Endothelial cell of umbilical vein (primary cell): ENCODE data around the gene GFRA3. TPM values are rescaled to one million over a fixed set of nuclear protein-coding genes. Genes with fewer than 3 reads are reported as not detected.

Source experiments
- BruUV-seq: library from RNA; stranded (reverse); fragments of 400-500 nt; replicated peaks from 2 replicates; lab custom pipeline; 2021; lab: Mats Ljungman, UMichigan
- CTCF ChIA-PET: fragments of 300-600, 350-600 bp; sonication (Branson Sonifier 250); formaldehyde crosslinking; loops from one replicate; lab custom pipeline; 2021; ENCODE audit warnings: antibody characterized with exemption, inconsistent platforms; lab: Charles Lee
- POLR2A ChIA-PET: fragments of 300-600, 350-600 bp; sonication (Branson Sonifier 250); formaldehyde crosslinking; loops from one replicate; lab custom pipeline; 2021; ENCODE audit warnings: antibody characterized with exemption, inconsistent platforms; lab: Charles Lee
- DNase-seq: peaks from one replicate; pipeline ENCODE4 v3.0.0-alpha.2; 2011; ENCODE audit warnings: low read depth, low spot score
- FAIRE-seq: peaks from 2 replicates; lab custom pipeline; 2011; peaks lifted over from hg19 to GRCh38; lab: Jason Lieb, UNC
- H2AFZ ChIP-seq: 2 replicates; pipeline ENCODE4 v1.6.0; 2012; ENCODE audit warnings: low read depth, low read length, control low read depth, inconsistent platforms
- H3K27ac ChIP-seq: 2 replicates; pipeline ENCODE4 v1.5.1; 2011; ENCODE audit warnings: low read depth, mild to moderate bottlenecking, control low read depth, low read length, moderate library complexity; ENCODE audit not compliant: insufficient read depth
- H3K27me3 ChIP-seq, 2 experiments: 2 replicates each; pipeline versions ENCODE4 v1.6.0 to v1.6.1; 2011; ENCODE audit warnings: low read length in 2 of 2, mixed read lengths in 1 of 2; ENCODE audit not compliant: control insufficient read depth in 2 of 2, insufficient read depth in 2 of 2
- H3K36me3 ChIP-seq, 2 experiments: 2 replicates in 1 of 2; 3 replicates in 1 of 2; pipeline ENCODE4 v1.5.1; 2011; ENCODE audit warnings: low read length in 2 of 2, mild to moderate bottlenecking in 1 of 2, moderate library complexity in 1 of 2; ENCODE audit not compliant: control insufficient read depth in 2 of 2, insufficient read depth in 2 of 2; ENCODE audit errors: extremely low read depth in 1 of 2
- H3K4me1 ChIP-seq: 3 replicates; pipeline ENCODE4 v1.5.1; 2011; ENCODE audit warnings: mild to moderate bottlenecking, low read length; ENCODE audit not compliant: control insufficient read depth, insufficient read depth; ENCODE audit errors: extremely low read depth
- H3K4me2 ChIP-seq: 2 replicates; pipeline ENCODE4 v1.6.1; 2011; ENCODE audit warnings: low read length, control low read depth, mixed read lengths; ENCODE audit not compliant: insufficient read depth
- H3K4me3 ChIP-seq, 3 experiments: fragments of 200-600 bp in 1 of 3; sonication (generic), shearing (Covaris generic) in 1 of 3; replicated peaks in 1 of 3; 2 replicates each; pipeline ENCODE4 v1.5.1; 2011 to 2016; ENCODE audit warnings: control low read depth in 3 of 3, low read length in 3 of 3, mild to moderate bottlenecking in 2 of 3, inconsistent platforms in 1 of 3, low read depth in 1 of 3, moderate library complexity in 1 of 3; ENCODE audit not compliant: insufficient read depth in 1 of 3
- H3K79me2 ChIP-seq: 2 replicates; pipeline ENCODE4 v1.6.0; 2012; ENCODE audit warnings: low read length, inconsistent platforms; ENCODE audit not compliant: control insufficient read depth, insufficient read depth
- H3K9ac ChIP-seq: replicated peaks from 2 replicates; pipeline ENCODE3; 2011; ENCODE audit warnings: low read length, control low read depth; ENCODE audit not compliant: insufficient read depth; ENCODE audit errors: extremely low read depth
- H3K9me1 ChIP-seq: replicated peaks from 3 replicates; pipeline ENCODE4 v1.6.0; 2011; ENCODE audit warnings: mild to moderate bottlenecking, low read length; ENCODE audit not compliant: control insufficient read depth, insufficient read depth; ENCODE audit errors: extremely low read depth
- H3K9me3 ChIP-seq: replicated peaks from 2 replicates; pipeline ENCODE4 v1.5.1; 2012; ENCODE audit warnings: low read length, inconsistent platforms; ENCODE audit not compliant: control insufficient read depth, insufficient read depth
- H4K20me1 ChIP-seq: replicated peaks from 2 replicates; pipeline ENCODE3; 2011; ENCODE audit warnings: mild to moderate bottlenecking, low read length; ENCODE audit not compliant: control insufficient read depth, insufficient read depth; ENCODE audit errors: extremely low read depth
- CTCF ChIP-seq, 2 donors: IDR thresholded peaks; 1 replicate in 1 of 2; 2 replicates in 1 of 2; pipeline ENCODE4 v1.5.1; 2011; ENCODE audit warnings: low read length in 2 of 2, mild to moderate bottlenecking in 2 of 2, moderate library complexity in 2 of 2, control low read depth in 1 of 2, inconsistent platforms in 1 of 2, low read depth in 1 of 2; ENCODE audit not compliant: insufficient read depth in 1 of 2; ENCODE audit errors: extremely low read depth in 1 of 2
- EZH2 ChIP-seq: IDR thresholded peaks from 2 replicates; pipeline ENCODE4 v1.6.1; 2012; ENCODE audit warnings: borderline replicate concordance, low read depth, mild to moderate bottlenecking, moderate library complexity, low read length, inconsistent platforms; ENCODE audit not compliant: severe bottlenecking
- FOS ChIP-seq: IDR thresholded peaks from 2 replicates; pipeline ENCODE4 v1.6.1; 2011; ENCODE audit warnings: mild to moderate bottlenecking, low read length, moderate library complexity, borderline replicate concordance; ENCODE audit not compliant: insufficient read depth
- GATA2 ChIP-seq: IDR thresholded peaks from 2 replicates; pipeline ENCODE4 v1.7.0; 2011; ENCODE audit warnings: low read depth, mild to moderate bottlenecking, moderate library complexity, mixed read lengths, low read length; ENCODE audit not compliant: insufficient read length, insufficient read depth
- JUN ChIP-seq: IDR thresholded peaks from 2 replicates; pipeline ENCODE4 v1.6.1; 2011; ENCODE audit warnings: borderline replicate concordance, low read depth; ENCODE audit not compliant: insufficient read length, insufficient read depth
- MAX ChIP-seq: IDR thresholded peaks from 2 replicates; pipeline ENCODE4 v1.6.1; 2011; ENCODE audit not compliant: insufficient read depth, insufficient read length
- MYC ChIP-seq: IDR thresholded peaks from one replicate; pipeline ENCODE4 v1.6.1; 2011; ENCODE audit warnings: mild to moderate bottlenecking, low read depth, low read length
- POLR2A ChIP-seq: IDR thresholded peaks from 2 replicates; pipeline ENCODE4 v1.6.1; 2012; ENCODE audit warnings: low read depth, mild to moderate bottlenecking, control low read depth, low read length
- POLR2AphosphoS5 ChIP-seq: IDR thresholded peaks from 2 replicates; pipeline ENCODE4 v1.6.1; 2012; ENCODE audit warnings: low read depth, mild to moderate bottlenecking, control low read depth, low read length, moderate library complexity; ENCODE audit not compliant: insufficient read depth
- dilution Hi-C: fragments of 300-500 bp; cut with MboI; formaldehyde crosslinking; loops from one replicate; pipeline ENCODE4 v1.15.0; 2019; ENCODE audit warnings: low sequenced_read_pairs; ENCODE audit not compliant: extremely low pct_ligation_motif_present
- intact Hi-C: fragments of 100-400 bp; cut with micrococcal nuclease; formaldehyde crosslinking; loops from one replicate; pipeline ENCODE4 v1.10.0; 2022
- polyA plus RNA-seq, 4 experiments: library from polyadenylated mRNA; depleted of rRNA in 3 of 4; stranded (reverse) in 3 of 4; unstranded in 1 of 4; fragments of >200 nt; gene quantifications; 2 replicates each; pipeline versions ENCODE4 v1.2.1 to v1.2.3, GENCODE V29; 2011 to 2012; ENCODE audit warnings: missing spikeins in 1 of 4
- total RNA-seq: library from RNA; stranded (reverse); gene quantifications from 2 replicates; pipeline ENCODE4 v1.2.3, GENCODE V29; 2021

GFRA3 gene
- total and polyA plus RNA-seq, 2 donors (not counting 3 experiments of a cell fraction or from before 2014, with no cell fraction given) = 0.10 TPM; not detected in 1

GRCh38 chr5:138229387-138229786 lies 45.0 kb downstream of the GFRA3 start:
- Histone ChIP-seq H3K79me2 (no peaks in the 10 kb centered on the region), H3K9ac (no peak overlapping the region), H4K20me1 (no peaks in the 10 kb centered on the region), H3K4me3 (no peak overlapping the region), H3K4me2 (no peak overlapping the region), H3K36me3 (no peaks in the 10 kb centered on the region), H2AFZ (no peak overlapping the region), H3K27me3 (peaks cover 0 to 3% of the 10 kb centered on the region in 2 experiments), H3K27ac (no peak overlapping the region), H3K9me1 (no peaks in the 10 kb centered on the region), H3K9me3 (no peaks in the 10 kb centered on the region), H3K4me1 (no peaks in the 10 kb centered on the region)
- TF ChIP-seq POLR2AphosphoS5 (no peak), POLR2A (no peak), FOS (no peak), JUN (no peak), GATA2 (no peak), CTCF (IDR thresholded peaks at IDR 0.05; ENCODE audit: extremely low read depth in 1 of 2, insufficient read depth in 1 of 2, low read depth in 1 of 2, low read length in 2 of 2) (no peak), MYC (no peak), MAX (no peak), EZH2 (no peak)
- ChIA-PET CTCF (interaction anchor here (1.0 to 1.4 kb wide), 3 partner anchors 12 to 123 kb away, joined by 3 to 4 read pairs (median 3); partner anchors contain the start of gene KDM3B), POLR2A (no interaction called here)
- no TSS peak for BruUV-seq
- dilution Hi-C loops (no loop called here), intact Hi-C loops (no loop called here)
- no peak for FAIRE-seq
- DNase-seq = no peak
